C4-2B (cell line): ENCODE data around the gene STK32C.
A peak's percentile ranks its signal among the peaks of the same experiment; 100 is the strongest.

Experiments used
- H3K27ac ChIP-seq: fragments of 450-650 bp; 2 replicates; pipeline ENCODE4 v1.5.1; 2017
- CTCF ChIP-seq: fragments of 450-650 bp; conservative IDR thresholded peaks from 2 replicates; pipeline ENCODE4 v1.5.1; 2017; ENCODE audit warnings: mild to moderate bottlenecking
- ZFX ChIP-seq: fragments of 450-650 bp; IDR thresholded peaks from 2 replicates; pipeline ENCODE4 v1.6.1; 2017

The STK32C gene

GRCh38 chr10:132167976-132168375 is 139.8 kb downstream of the STK32C start:
- TF ChIP-seq CTCF = no peak
- no peak overlapping the region for H3K27ac ChIP-seq

- no peak overlapping the region for H3K27ac ChIP-seq
- TF ChIP-seq CTCF = no peak
- no peak for TF ChIP-seq ZFX
Observed at GRCh38 chr10:132167041-132167674, 140.6 kb downstream of the STK32C start.

- H3K27ac ChIP-seq = no peak overlapping the region
- no peak for TF ChIP-seq ZFX
- TF ChIP-seq CTCF = no peak
Observed at GRCh38 chr10:132166216-132166950, 141.4 kb downstream of the STK32C start.

GRCh38 chr10:132165416-132165980 is 142.3 kb downstream of the STK32C start:
- no peak overlapping the region for H3K27ac ChIP-seq
- TF ChIP-seq CTCF (no peak), ZFX (no peak)

GRCh38 chr10:132164761-132165278 is 142.9 kb downstream of the STK32C start:
- TF ChIP-seq ZFX = no peak

GRCh38 chr10:132163826-132164515 is 143.8 kb downstream of the STK32C start:
- H3K27ac ChIP-seq = peak overlapping the region; percentile 88
- TF ChIP-seq CTCF (no peak), ZFX (no peak)

More at GRCh38 chr10:132164761-132165278, 142.9 kb downstream of the STK32C start:
- no peak overlapping the region; the same call in 1 of the 2 replicates for H3K27ac ChIP-seq

- TF ChIP-seq CTCF (no peak), ZFX (no peak)
- H3K27ac ChIP-seq = peak overlapping the region; percentile 88
Observed at GRCh38 chr10:132163278-132163765, 144.4 kb downstream of the STK32C start.
